NCI-H526 (cell line): ENCODE data around the gene TENM4.

ENCODE experiments used
- DNase-seq, 2 experiments: peaks; one replicate each; lab custom pipeline; 2025; lab: John Stamatoyannopoulos, UW

TENM4 gene

GRCh38 chr11:79346021-79346420 is 94.8 kb downstream of the TENM4 start:
- DNase-seq = peak; percentile 72 to 79

GRCh38 chr11:79344753-79345294 is 96.0 kb downstream of the TENM4 start:
- DNase-seq = no peak

GRCh38 chr11:79342686-79343085 is 98.1 kb downstream of the TENM4 start:
- DNase-seq = peak; percentile 75 to 85

GRCh38 chr11:79342236-79342635 is 98.6 kb downstream of the TENM4 start:
- no peak for DNase-seq

GRCh38 chr11:79340535-79340934 is 100.3 kb downstream of the TENM4 start:
- no peak for DNase-seq

- DNase-seq = no peak
These were observed 103.9 kb downstream of the TENM4 start for GRCh38 chr11:79336797-79337517.

GRCh38 chr11:79335681-79336080 is 105.1 kb downstream of the TENM4 start:
- no peak for DNase-seq

GRCh38 chr11:79333355-79333754 is 107.5 kb downstream of the TENM4 start:
- DNase-seq = no peak

GRCh38 chr11:79332017-79332416 is 108.8 kb downstream of the TENM4 start:
- no peak for DNase-seq

GRCh38 chr11:79331203-79331901 is 109.5 kb downstream of the TENM4 start:
- no peak for DNase-seq

- no peak for DNase-seq
These were observed 110.2 kb downstream of the TENM4 start for GRCh38 chr11:79330651-79331050.

- no peak for DNase-seq
These were observed 111.3 kb downstream of the TENM4 start for GRCh38 chr11:79329561-79329960.

GRCh38 chr11:79328402-79328801 is 112.4 kb downstream of the TENM4 start:
- no peak for DNase-seq

- no peak for DNase-seq
These were observed 115.0 kb downstream of the TENM4 start for GRCh38 chr11:79325851-79326250.

- DNase-seq = no peak
These were observed 119.6 kb downstream of the TENM4 start for GRCh38 chr11:79321263-79321662.

GRCh38 chr11:79314906-79315689 is 125.7 kb downstream of the TENM4 start:
- no peak for DNase-seq

GRCh38 chr11:79313530-79313913 is 127.3 kb downstream of the TENM4 start:
- DNase-seq = no peak

GRCh38 chr11:79312617-79313529 is 128.0 kb downstream of the TENM4 start:
- no peak for DNase-seq

GRCh38 chr11:79311461-79311860 is 129.4 kb downstream of the TENM4 start:
- no peak for DNase-seq

GRCh38 chr11:79309407-79309806 is 131.4 kb downstream of the TENM4 start:
- no peak for DNase-seq

- no peak for DNase-seq
These were observed 132.4 kb downstream of the TENM4 start for GRCh38 chr11:79308429-79308828.
